ENCODE data around the gene HYI. TPM values are rescaled to one million over a fixed set of nuclear protein-coding genes. Genes with fewer than 3 reads are reported as not detected.

HYI gene
- polyA plus RNA-seq, 1 donor from 2014 or later, result 14.8 TPM

DNA sequence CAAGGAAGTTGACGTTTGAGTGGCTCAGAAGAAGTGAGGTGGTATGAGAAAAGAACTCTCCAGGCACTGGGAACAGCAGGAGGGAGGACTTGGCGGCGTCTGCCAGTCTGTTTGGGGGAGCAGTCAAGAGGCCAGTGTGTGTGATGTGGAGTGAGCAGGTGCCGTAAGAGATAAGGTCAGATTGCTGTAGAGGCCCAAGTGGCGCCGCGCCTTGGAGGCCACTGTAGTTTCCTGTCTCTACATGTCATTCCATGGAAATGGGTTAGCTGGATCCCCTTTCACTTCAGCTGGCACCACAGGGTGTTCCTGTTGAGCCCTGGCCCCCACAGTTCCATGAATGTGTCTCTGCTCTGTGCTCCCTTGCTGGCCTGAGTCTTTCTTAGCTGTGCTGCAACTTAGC lies 41.5 kb upstream of the HYI start:
- H3F3A ChIP-seq (ENCODE audit: insufficient read depth, low read length, poor library complexity, severe bottlenecking), result no peaks in the 10 kb centered on the region
- H3K27me3 ChIP-seq (ENCODE audit: insufficient read depth, low read depth, low read length), result no peaks in the 10 kb centered on the region
- H3K9ac ChIP-seq (ENCODE audit: low read length), result no peak overlapping the region
- no peak overlapping the region for H3K4me3 ChIP-seq (ENCODE audit: low read length)
- no peak overlapping the region for H3K27ac ChIP-seq (ENCODE audit: low read length)
- no peaks in the 10 kb centered on the region for H4K20me1 ChIP-seq (ENCODE audit: insufficient read depth)
- H3K9me3 ChIP-seq (ENCODE audit: low read length), result peaks cover 2% of the 10 kb centered on the region
- no peaks in the 10 kb centered on the region for H3K79me2 ChIP-seq (replicated peaks; ENCODE audit: insufficient read depth, low read length)
- H3K4me2 ChIP-seq (ENCODE audit: low read length), result no peak overlapping the region
- H3K36me3 ChIP-seq (ENCODE audit: insufficient read depth, low read length), result no peaks in the 10 kb centered on the region
- no peak for TF ChIP-seq EP300 (conservative IDR thresholded peaks at IDR 0.05; ENCODE audit: poor library complexity, severe bottlenecking)
- TF ChIP-seq, protein P1, sequence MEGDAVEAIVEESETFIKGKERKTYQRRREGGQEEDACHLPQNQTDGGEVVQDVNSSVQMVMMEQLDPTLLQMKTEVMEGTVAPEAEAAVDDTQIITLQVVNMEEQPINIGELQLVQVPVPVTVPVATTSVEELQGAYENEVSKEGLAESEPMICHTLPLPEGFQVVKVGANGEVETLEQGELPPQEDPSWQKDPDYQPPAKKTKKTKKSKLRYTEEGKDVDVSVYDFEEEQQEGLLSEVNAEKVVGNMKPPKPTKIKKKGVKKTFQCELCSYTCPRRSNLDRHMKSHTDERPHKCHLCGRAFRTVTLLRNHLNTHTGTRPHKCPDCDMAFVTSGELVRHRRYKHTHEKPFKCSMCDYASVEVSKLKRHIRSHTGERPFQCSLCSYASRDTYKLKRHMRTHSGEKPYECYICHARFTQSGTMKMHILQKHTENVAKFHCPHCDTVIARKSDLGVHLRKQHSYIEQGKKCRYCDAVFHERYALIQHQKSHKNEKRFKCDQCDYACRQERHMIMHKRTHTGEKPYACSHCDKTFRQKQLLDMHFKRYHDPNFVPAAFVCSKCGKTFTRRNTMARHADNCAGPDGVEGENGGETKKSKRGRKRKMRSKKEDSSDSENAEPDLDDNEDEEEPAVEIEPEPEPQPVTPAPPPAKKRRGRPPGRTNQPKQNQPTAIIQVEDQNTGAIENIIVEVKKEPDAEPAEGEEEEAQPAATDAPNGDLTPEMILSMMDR (IDR thresholded peaks at IDR 0.05; ENCODE audit: poor library complexity, severe bottlenecking), result no peak
- no peak for TF ChIP-seq POLR2AphosphoS5 (IDR thresholded peaks at IDR 0.05)
- TF ChIP-seq SMC3 (conservative IDR thresholded peaks at IDR 0.05; ENCODE audit: poor library complexity), result no peak
- TF ChIP-seq, protein P2, sequence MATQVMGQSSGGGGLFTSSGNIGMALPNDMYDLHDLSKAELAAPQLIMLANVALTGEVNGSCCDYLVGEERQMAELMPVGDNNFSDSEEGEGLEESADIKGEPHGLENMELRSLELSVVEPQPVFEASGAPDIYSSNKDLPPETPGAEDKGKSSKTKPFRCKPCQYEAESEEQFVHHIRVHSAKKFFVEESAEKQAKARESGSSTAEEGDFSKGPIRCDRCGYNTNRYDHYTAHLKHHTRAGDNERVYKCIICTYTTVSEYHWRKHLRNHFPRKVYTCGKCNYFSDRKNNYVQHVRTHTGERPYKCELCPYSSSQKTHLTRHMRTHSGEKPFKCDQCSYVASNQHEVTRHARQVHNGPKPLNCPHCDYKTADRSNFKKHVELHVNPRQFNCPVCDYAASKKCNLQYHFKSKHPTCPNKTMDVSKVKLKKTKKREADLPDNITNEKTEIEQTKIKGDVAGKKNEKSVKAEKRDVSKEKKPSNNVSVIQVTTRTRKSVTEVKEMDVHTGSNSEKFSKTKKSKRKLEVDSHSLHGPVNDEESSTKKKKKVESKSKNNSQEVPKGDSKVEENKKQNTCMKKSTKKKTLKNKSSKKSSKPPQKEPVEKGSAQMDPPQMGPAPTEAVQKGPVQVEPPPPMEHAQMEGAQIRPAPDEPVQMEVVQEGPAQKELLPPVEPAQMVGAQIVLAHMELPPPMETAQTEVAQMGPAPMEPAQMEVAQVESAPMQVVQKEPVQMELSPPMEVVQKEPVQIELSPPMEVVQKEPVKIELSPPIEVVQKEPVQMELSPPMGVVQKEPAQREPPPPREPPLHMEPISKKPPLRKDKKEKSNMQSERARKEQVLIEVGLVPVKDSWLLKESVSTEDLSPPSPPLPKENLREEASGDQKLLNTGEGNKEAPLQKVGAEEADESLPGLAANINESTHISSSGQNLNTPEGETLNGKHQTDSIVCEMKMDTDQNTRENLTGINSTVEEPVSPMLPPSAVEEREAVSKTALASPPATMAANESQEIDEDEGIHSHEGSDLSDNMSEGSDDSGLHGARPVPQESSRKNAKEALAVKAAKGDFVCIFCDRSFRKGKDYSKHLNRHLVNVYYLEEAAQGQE (IDR thresholded peaks at IDR 0.05; ENCODE audit: borderline replicate concordance), result no peak
- no peak for TF ChIP-seq RAD21 (conservative IDR thresholded peaks at IDR 0.05)
- TF ChIP-seq TAF1 (IDR thresholded peaks at IDR 0.05; ENCODE audit: low read depth), result no peak
- no peak for TF ChIP-seq MXI1 (conservative IDR thresholded peaks at IDR 0.05; ENCODE audit: poor library complexity, severe bottlenecking)
- no peak for TF ChIP-seq EZH2 (IDR thresholded peaks at IDR 0.05; ENCODE audit: borderline replicate concordance, insufficient read depth, low read length, poor library complexity, severe bottlenecking)
- H2AFZ ChIP-seq (ENCODE audit: low read depth, low read length), result no peak overlapping the region
- no peaks in the 10 kb centered on the region for H3K9me2 ChIP-seq (ENCODE audit: insufficient read depth, low read length)

DNA sequence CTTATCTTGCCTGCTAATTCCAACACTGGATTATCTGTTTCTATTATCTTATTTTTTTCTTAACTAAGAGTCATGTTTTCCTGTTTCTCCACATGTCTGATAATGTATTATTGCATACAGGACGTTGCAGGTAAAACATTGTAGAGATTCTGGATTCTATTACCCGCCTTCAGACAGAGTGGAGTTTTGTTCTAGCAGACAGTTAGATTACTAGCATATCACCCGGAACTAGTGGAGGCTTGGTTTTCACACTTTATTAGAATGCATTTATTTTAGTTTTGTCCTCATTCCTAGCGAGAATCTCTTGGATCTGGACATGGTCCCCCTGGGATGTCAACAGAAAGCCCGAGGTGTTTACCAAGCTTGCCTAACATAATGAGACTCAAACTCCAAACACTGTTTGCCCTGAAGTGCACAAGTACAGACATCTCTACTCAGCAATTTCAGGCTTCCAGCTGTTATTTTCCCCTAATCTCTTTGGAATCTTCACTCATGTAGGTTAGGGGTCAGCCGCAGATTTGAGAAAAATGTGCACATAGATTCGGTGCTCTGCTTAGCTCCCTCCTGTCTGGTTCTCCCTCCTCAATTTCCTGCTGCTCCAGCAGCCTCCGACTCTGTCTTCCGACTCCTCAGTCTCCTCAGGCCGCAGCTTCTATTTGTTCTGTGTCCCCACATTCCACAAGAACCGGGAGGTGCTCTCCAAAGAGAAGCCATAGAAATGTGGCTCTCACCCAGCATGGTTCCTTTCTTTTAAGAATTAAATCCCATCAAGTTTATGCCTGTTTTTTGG lies 40.1 kb upstream of the HYI start:
- TF ChIP-seq EP300 (conservative IDR thresholded peaks at IDR 0.05; ENCODE audit: poor library complexity, severe bottlenecking), result no peak
- no peak for TF ChIP-seq RAD21 (conservative IDR thresholded peaks at IDR 0.05)
- TF ChIP-seq POLR2AphosphoS5 (IDR thresholded peaks at IDR 0.05), result no peak
- TF ChIP-seq TAF1 (IDR thresholded peaks at IDR 0.05; ENCODE audit: low read depth), result no peak
- no peak for TF ChIP-seq MXI1 (conservative IDR thresholded peaks at IDR 0.05; ENCODE audit: poor library complexity, severe bottlenecking)
- no peak for TF ChIP-seq SMC3 (conservative IDR thresholded peaks at IDR 0.05; ENCODE audit: poor library complexity)
- TF ChIP-seq EZH2 (IDR thresholded peaks at IDR 0.05; ENCODE audit: borderline replicate concordance, insufficient read depth, low read length, poor library complexity, severe bottlenecking), result no peak
- TF ChIP-seq, protein P1 (IDR thresholded peaks at IDR 0.05; ENCODE audit: poor library complexity, severe bottlenecking), result no peak
- TF ChIP-seq, protein P2 (IDR thresholded peaks at IDR 0.05; ENCODE audit: borderline replicate concordance), result no peak
- Histone ChIP-seq H3K4me3 (ENCODE audit: low read length) (no peak overlapping the region), H3K4me2 (ENCODE audit: low read length) (no peak overlapping the region), H3K9me2 (ENCODE audit: insufficient read depth, low read length) (no peaks in the 10 kb centered on the region), H3K36me3 (ENCODE audit: insufficient read depth, low read length) (no peaks in the 10 kb centered on the region), H2AFZ (ENCODE audit: low read depth, low read length) (no peak overlapping the region), H4K20me1 (ENCODE audit: insufficient read depth) (no peaks in the 10 kb centered on the region), H3K27me3 (ENCODE audit: insufficient read depth, low read depth, low read length) (no peaks in the 10 kb centered on the region), H3K9ac (ENCODE audit: low read length) (no peak overlapping the region), H3K79me2 (replicated peaks; ENCODE audit: insufficient read depth, low read length) (no peaks in the 10 kb centered on the region), H3K9me3 (ENCODE audit: low read length) (peaks cover 3% of the 10 kb centered on the region), H3F3A (ENCODE audit: insufficient read depth, low read length, poor library complexity, severe bottlenecking) (no peaks in the 10 kb centered on the region), H3K27ac (ENCODE audit: low read length) (no peak overlapping the region)
